HepG2 (cell line): Measurements from ENCODE around the gene VWA1. TPM values are rescaled to one million over a fixed set of nuclear protein-coding genes. Genes with fewer than 3 reads are reported as not detected.

Experiments
- CBX5 ChIP-seq: sonication (generic); formaldehyde crosslinking; IDR thresholded peaks from 2 replicates; pipeline ENCODE4 v1.4.0; 2020; ENCODE audit warnings: missing genetic modification reagents, borderline replicate concordance
- KDM6A ChIP-seq: IDR thresholded peaks from 2 replicates; pipeline ENCODE4 v1.6.1; 2016; ENCODE audit warnings: low read depth
- NFYB ChIP-seq: sonication (generic); formaldehyde crosslinking; IDR thresholded peaks from 2 replicates; pipeline ENCODE4 v1.4.0; 2020; ENCODE audit warnings: missing genetic modification reagents
- PHF5A ChIP-seq: IDR thresholded peaks from one replicate; pipeline ENCODE4 v1.6.1; 2018; ENCODE audit warnings: low read depth, missing genetic modification reagents; ENCODE audit not compliant: unreplicated experiment
- POLR2AphosphoS5 ChIP-seq: IDR thresholded peaks from 2 replicates; pipeline ENCODE4 v1.6.1; 2012; ENCODE audit warnings: low read depth, low read length
- SALL1 ChIP-seq: sonication (generic); formaldehyde crosslinking; IDR thresholded peaks from 2 replicates; pipeline ENCODE4 v1.8.0; 2022; ENCODE audit warnings: mild to moderate bottlenecking, missing genetic modification reagents
- SUZ12 ChIP-seq: fragments of 150-350 bp; IDR thresholded peaks from 2 replicates; pipeline ENCODE4 v1.6.1; 2014; ENCODE audit warnings: low read depth, low read length
- ZKSCAN1 ChIP-seq: fragments of 150-350 bp; IDR thresholded peaks from 2 replicates; pipeline ENCODE4 v1.6.1; 2014; ENCODE audit warnings: low read length
- ZNF160 ChIP-seq: sonication (generic); formaldehyde crosslinking; IDR thresholded peaks from 2 replicates; pipeline ENCODE4 v1.8.0; 2022; ENCODE audit warnings: mild to moderate bottlenecking, inconsistent platforms, missing genetic modification reagents
- ZNF557 ChIP-seq: sonication (generic); formaldehyde crosslinking; IDR thresholded peaks from 2 replicates; pipeline ENCODE4 v1.4.0; 2020; ENCODE audit warnings: missing genetic modification reagents
- ZNF598 ChIP-seq: sonication (generic); formaldehyde crosslinking; IDR thresholded peaks from 2 replicates; pipeline ENCODE4 v1.5.1; 2020; ENCODE audit warnings: mild to moderate bottlenecking, missing genetic modification reagents, borderline replicate concordance
- ZNF850 ChIP-seq: sonication (generic); formaldehyde crosslinking; conservative IDR thresholded peaks from 2 replicates; pipeline ENCODE4 v1.9.0; 2021; ENCODE audit warnings: mild to moderate bottlenecking, missing genetic modification reagents
- polyA plus RNA-seq, 8 experiments: library from polyadenylated mRNA; depleted of rRNA in 3 of 8; stranded (reverse) in 7 of 8; unstranded in 1 of 8; fragments of >200 nt; fragmentation: Illumina TruSeq in 4 of 8; extraction: Trizol in 4 of 8; gene quantifications; 2 replicates each; pipeline versions ENCODE4 v1.2.1 to v1.2.3, GENCODE V29; 2011 to 2016; ENCODE audit warnings: low read depth in 4 of 8, missing spikeins in 1 of 8, mixed read lengths in 1 of 8; ENCODE audit not compliant: insufficient read depth in 1 of 8
- total RNA-seq, 5 experiments: library from RNA; depleted of rRNA; stranded (reverse); fragments of >200 nt; fragmentation: Illumina TruSeq; extraction: Trizol; gene quantifications; 2 replicates each; pipeline ENCODE4 v1.2.3, GENCODE V29; 2016; ENCODE audit warnings: low read depth in 1 of 5
- TF ChIP-seq, protein P1 (sequence below): IDR thresholded peaks from 2 replicates; pipeline ENCODE4 v1.6.1; 2012; ENCODE audit warnings: low read length, improper control_type of control experiment
- TF ChIP-seq, protein P2 (sequence below): sonication (generic); formaldehyde crosslinking; IDR thresholded peaks from 2 replicates; pipeline ENCODE4 v1.4.0; 2020; ENCODE audit warnings: missing genetic modification reagents
- TF ChIP-seq, protein P3 (sequence below): sonication (generic); formaldehyde crosslinking; IDR thresholded peaks from 2 replicates; pipeline ENCODE4 v1.5.0; 2020; ENCODE audit warnings: mild to moderate bottlenecking, missing genetic modification reagents
- TF ChIP-seq, protein P4 (sequence below): IDR thresholded peaks from 2 replicates; pipeline ENCODE4 v1.6.1; 2016; ENCODE audit warnings: missing compliant biosample characterization, missing genetic modification reagents, borderline replicate concordance
- TF ChIP-seq, protein P5 (sequence below): sonication (generic); formaldehyde crosslinking; IDR thresholded peaks from 2 replicates; pipeline ENCODE4 v1.8.0; 2022; ENCODE audit warnings: mild to moderate bottlenecking, missing genetic modification reagents, borderline replicate concordance
- TF ChIP-seq, protein P6 (sequence below): IDR thresholded peaks from 2 replicates; pipeline ENCODE4 v1.6.1; 2016; ENCODE audit warnings: mild to moderate bottlenecking

VWA1 gene
- total and polyA plus RNA-seq, 2 of the 13 experiments (the other 11 are each of a cell fraction or from before 2014, with no cell fraction given): 40.9 to 57.5 TPM

DNA sequence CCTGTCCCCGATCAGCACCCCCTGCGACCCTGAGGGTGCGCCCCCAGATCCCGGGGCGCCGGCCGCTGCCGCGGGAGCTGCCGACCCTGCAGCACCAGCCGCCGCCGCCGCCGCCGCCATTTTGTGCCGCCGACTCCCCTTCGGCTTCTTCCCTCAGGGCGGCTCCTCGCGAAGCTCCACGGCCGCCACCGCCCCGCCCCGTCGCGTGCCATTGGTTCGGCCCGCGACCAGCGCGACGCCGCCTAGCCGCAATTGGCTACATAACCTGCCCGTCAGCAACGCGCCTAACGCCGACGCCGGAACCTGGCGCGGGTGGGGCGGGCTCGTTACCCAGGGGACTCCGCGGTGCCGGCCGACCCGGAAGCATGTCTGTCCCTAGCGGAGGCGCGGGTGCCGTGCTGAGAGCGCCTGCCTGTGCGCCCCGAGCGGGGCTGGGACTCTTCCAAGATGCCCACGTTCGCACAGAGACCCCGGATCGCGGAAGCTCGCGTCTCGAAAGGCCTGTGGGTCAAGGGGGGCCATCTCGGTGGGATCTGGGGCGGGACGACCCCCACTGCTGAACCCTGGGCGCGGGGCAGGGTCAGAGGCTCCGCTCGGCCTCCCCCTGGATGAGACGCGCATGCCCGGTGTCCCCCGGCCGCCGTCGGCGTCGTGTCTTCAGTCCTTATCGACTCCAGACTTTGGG is 36.2 kb upstream of the VWA1 start, which contains the start of gene CCNL2 (continued):
- TF ChIP-seq, protein P1, sequence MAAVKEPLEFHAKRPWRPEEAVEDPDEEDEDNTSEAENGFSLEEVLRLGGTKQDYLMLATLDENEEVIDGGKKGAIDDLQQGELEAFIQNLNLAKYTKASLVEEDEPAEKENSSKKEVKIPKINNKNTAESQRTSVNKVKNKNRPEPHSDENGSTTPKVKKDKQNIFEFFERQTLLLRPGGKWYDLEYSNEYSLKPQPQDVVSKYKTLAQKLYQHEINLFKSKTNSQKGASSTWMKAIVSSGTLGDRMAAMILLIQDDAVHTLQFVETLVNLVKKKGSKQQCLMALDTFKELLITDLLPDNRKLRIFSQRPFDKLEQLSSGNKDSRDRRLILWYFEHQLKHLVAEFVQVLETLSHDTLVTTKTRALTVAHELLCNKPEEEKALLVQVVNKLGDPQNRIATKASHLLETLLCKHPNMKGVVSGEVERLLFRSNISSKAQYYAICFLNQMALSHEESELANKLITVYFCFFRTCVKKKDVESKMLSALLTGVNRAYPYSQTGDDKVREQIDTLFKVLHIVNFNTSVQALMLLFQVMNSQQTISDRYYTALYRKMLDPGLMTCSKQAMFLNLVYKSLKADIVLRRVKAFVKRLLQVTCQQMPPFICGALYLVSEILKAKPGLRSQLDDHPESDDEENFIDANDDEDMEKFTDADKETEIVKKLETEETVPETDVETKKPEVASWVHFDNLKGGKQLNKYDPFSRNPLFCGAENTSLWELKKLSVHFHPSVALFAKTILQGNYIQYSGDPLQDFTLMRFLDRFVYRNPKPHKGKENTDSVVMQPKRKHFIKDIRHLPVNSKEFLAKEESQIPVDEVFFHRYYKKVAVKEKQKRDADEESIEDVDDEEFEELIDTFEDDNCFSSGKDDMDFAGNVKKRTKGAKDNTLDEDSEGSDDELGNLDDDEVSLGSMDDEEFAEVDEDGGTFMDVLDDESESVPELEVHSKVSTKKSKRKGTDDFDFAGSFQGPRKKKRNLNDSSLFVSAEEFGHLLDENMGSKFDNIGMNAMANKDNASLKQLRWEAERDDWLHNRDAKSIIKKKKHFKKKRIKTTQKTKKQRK: no peak
- peak; percentile 65 for TF ChIP-seq ZNF850 (CRISPR knock-in tag)
- TF ChIP-seq CBX5 (CRISPR knock-in tag): no peak
- TF ChIP-seq PHF5A (CRISPR knock-in tag): peak; percentile 53
- TF ChIP-seq, protein P2, sequence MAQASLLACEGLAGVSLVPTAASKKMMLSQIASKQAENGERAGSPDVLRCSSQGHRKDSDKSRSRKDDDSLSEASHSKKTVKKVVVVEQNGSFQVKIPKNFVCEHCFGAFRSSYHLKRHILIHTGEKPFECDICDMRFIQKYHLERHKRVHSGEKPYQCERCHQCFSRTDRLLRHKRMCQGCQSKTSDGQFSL: no peak
- TF ChIP-seq, protein P3, sequence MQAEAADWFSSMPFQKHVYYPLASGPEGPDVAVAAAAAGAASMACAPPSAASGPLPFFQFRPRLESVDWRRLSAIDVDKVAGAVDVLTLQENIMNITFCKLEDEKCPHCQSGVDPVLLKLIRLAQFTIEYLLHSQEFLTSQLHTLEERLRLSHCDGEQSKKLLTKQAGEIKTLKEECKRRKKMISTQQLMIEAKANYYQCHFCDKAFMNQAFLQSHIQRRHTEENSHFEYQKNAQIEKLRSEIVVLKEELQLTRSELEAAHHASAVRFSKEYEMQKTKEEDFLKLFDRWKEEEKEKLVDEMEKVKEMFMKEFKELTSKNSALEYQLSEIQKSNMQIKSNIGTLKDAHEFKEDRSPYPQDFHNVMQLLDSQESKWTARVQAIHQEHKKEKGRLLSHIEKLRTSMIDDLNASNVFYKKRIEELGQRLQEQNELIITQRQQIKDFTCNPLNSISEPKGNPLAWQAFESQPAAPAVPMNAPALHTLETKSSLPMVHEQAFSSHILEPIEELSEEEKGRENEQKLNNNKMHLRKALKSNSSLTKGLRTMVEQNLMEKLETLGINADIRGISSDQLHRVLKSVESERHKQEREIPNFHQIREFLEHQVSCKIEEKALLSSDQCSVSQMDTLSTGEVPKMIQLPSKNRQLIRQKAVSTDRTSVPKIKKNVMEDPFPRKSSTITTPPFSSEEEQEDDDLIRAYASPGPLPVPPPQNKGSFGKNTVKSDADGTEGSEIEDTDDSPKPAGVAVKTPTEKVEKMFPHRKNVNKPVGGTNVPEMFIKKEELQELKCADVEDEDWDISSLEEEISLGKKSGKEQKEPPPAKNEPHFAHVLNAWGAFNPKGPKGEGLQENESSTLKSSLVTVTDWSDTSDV (CRISPR knock-in tag): no peak
- no peak for TF ChIP-seq ZKSCAN1
- no peak for TF ChIP-seq KDM6A (CRISPR knock-in tag)
- peak; percentile 55 for TF ChIP-seq POLR2AphosphoS5
- TF ChIP-seq, protein P4, sequence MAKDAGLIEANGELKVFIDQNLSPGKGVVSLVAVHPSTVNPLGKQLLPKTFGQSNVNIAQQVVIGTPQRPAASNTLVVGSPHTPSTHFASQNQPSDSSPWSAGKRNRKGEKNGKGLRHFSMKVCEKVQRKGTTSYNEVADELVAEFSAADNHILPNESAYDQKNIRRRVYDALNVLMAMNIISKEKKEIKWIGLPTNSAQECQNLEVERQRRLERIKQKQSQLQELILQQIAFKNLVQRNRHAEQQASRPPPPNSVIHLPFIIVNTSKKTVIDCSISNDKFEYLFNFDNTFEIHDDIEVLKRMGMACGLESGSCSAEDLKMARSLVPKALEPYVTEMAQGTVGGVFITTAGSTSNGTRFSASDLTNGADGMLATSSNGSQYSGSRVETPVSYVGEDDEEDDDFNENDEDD (CRISPR knock-in tag): peak; percentile 73; the same call in 1 of the 2 replicates
- no peak for TF ChIP-seq ZNF557 (CRISPR knock-in tag)
- TF ChIP-seq, protein P5, sequence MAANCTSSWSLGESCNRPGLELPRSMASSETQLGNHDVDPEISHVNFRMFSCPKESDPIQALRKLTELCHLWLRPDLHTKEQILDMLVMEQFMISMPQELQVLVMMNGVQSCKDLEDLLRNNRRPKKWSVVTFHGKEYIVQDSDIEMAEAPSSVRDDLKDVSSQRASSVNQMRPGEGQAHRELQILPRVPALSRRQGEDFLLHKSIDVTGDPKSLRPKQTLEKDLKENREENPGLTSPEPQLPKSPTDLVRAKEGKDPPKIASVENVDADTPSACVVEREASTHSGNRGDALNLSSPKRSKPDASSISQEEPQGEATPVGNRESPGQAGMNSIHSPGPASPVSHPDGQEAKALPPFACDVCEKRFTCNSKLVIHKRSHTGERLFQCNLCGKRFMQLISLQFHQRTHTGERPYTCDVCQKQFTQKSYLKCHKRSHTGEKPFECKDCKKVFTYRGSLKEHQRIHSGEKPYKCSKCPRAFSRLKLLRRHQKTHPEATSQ: no peak
- peak; percentile 37 for TF ChIP-seq SALL1 (CRISPR knock-in tag)
- TF ChIP-seq, protein P6, sequence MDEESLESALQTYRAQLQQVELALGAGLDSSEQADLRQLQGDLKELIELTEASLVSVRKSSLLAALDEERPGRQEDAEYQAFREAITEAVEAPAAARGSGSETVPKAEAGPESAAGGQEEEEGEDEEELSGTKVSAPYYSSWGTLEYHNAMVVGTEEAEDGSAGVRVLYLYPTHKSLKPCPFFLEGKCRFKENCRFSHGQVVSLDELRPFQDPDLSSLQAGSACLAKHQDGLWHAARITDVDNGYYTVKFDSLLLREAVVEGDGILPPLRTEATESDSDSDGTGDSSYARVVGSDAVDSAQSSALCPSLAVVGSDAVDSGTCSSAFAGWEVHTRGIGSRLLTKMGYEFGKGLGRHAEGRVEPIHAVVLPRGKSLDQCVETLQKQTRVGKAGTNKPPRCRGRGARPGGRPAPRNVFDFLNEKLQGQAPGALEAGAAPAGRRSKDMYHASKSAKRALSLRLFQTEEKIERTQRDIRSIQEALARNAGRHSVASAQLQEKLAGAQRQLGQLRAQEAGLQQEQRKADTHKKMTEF (CRISPR knock-in tag): peak; percentile 72
- TF ChIP-seq ZNF160 (CRISPR knock-in tag): no peak
- no peak; the same call in 1 of the 2 replicates for TF ChIP-seq ZNF598 (CRISPR knock-in tag)
- no peak; the same call in 1 of the 2 replicates for TF ChIP-seq SUZ12
- TF ChIP-seq NFYB (CRISPR knock-in tag): peak; percentile 98
